ENCODE results near the gene GALR1.
"Not testable (repeated sequence)": the region's sequence is repeated elsewhere in the genome, so short reads cannot be mapped to it uniquely, and the experiment has no call there.

Gene GALR1

DNA sequence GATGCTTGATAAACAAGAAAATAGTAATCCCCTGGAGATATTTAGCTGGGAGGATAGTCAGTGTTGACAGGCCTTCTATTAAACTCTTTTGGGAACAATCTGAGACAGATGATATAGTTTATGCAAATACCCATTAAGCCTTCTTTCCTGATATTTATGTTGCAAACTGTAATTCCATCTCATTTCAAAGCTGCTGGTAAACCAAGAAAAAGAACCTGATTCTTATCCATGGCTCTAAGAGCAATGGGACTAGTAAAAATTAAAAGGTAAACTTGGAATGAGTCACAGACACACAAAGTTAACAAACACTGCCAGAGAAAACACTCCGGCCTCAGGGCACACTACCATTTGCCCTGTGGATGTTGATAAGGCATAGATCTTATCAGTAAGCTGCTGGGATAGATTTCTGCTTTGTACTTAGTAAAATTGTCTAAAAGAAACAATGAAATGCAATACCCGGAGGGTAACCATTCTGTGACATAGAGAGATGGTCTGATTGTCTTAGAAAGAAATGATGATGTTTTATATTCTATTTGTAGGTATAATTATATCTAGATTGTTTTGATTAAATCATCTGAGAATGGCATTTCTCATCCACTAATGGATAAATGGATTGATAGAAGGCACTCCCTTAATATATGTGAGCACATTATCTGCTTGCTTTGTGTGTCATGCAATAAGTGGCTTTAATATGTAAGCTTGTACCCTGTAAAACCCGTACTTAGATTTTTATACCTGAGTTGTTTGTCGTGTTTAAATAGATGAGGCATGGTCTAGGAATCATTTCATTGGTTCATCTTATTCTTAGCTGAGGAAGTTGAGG is 13.2 kb downstream of the GALR1 start:
- no peak overlapping the region for H3K27ac ChIP-seq
- H3K9me3 ChIP-seq (replicated peaks in 1 of 11), result peaks cover 17 to 40% (median 30%) of the 10 kb centered on the region in 11 experiments
- no peaks in the 10 kb centered on the region for H3K36me3 ChIP-seq
- H3K27me3 ChIP-seq, result no peaks in the 10 kb centered on the region
- no peak overlapping the region for H3K4me3 ChIP-seq
- H3K9ac ChIP-seq, result no peak overlapping the region
- peaks cover 0 to 10% (median 0%) of the 10 kb centered on the region in 10 experiments; a peak in 6 of 20 replicates for H3K4me1 ChIP-seq
- H4K20me1 ChIP-seq, result no peaks in the 10 kb centered on the region
- no peak for TF ChIP-seq Cebpa-rat (IDR thresholded peaks at IDR 0.05)
- no peak overlapping the region for H3K4me2 ChIP-seq

DNA sequence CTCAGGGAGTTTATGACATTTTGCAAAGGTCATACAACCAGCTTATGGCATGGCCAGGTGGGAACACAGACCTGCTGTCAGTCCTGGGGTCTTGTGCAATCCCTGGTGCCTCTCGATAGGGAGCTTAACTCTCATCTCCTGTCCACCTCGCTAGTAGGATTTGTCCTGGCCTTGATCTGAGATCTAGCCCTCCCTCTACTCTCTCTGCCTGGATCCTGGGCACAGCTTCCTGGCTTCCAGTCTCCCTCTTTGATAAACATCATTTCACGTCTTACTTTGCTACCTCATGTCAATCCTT is 13.8 kb downstream of the GALR1 start:
- TF ChIP-seq Cebpa-rat (IDR thresholded peaks at IDR 0.05), result no peak
- H4K20me1 ChIP-seq, result no peaks in the 10 kb centered on the region
- H3K27me3 ChIP-seq, result no peaks in the 10 kb centered on the region
- H3K9ac ChIP-seq, result no peak overlapping the region
- H3K27ac ChIP-seq, result no peak overlapping the region
- H3K9me3 ChIP-seq (replicated peaks in 1 of 11), result peaks cover 16 to 38% (median 29%) of the 10 kb centered on the region in 11 experiments
- no peak overlapping the region for H3K4me2 ChIP-seq
- H3K36me3 ChIP-seq, result no peaks in the 10 kb centered on the region
- H3K4me1 ChIP-seq, result peaks cover 0 to 15% (median 0%) of the 10 kb centered on the region in 10 experiments; a peak in 6 of 20 replicates
- no peak overlapping the region for H3K4me3 ChIP-seq

DNA sequence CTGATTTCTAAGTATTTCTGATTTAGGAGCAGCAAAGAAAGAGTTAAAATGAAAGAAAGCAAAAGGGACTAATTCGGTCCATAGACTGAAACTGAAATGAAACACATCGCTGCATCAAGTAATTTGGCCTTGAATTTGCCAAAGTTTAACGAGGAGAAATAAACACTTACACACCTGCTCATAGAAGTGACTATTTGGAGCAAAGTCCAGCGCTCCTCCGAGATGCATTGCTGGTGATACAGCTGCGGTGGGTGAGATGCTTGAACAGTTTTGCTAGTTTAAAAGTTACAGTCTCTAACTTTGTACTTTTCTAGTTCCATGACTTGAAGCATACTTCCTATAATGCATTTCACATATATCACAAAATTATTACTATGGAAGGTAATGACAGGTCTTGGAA is 18.3 kb downstream of the GALR1 start:
- Histone ChIP-seq H3K4me2 (peak overlapping the region in 3 of 11 experiments; percentile 35 to 73 (median 70); a peak in 6 of 22 replicates), H3K9ac (no peak overlapping the region), H3K27ac (no peak overlapping the region), H3K36me3 (no peaks in the 10 kb centered on the region), H3K9me3 (replicated peaks in 1 of 11) (peaks cover 13 to 34% (median 24%) of the 10 kb centered on the region in 11 experiments), H4K20me1 (no peaks in the 10 kb centered on the region), H3K4me3 (no peak overlapping the region), H3K27me3 (no peaks in the 10 kb centered on the region), H3K4me1 (peaks cover 0 to 19% (median 0%) of the 10 kb centered on the region in 10 experiments; a peak in 6 of 20 replicates)
- no peak for TF ChIP-seq Cebpa-rat (IDR thresholded peaks at IDR 0.05)

DNA sequence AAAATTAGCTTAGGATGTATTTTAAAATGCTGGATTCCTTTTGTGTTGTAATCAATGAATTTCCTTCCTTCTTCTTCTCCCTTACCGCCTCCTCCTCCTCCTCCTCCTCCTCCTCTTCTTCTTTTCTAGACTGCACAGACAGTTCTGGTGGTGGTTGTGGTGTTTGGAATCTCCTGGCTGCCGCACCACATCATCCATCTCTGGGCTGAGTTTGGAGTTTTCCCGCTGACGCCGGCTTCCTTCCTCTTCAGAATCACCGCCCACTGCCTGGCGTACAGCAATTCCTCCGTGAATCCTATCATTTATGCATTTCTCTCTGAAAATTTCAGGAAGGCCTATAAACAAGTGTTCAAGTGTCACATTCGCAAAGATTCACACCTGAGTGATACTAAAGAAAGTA is 18.8 kb downstream of the GALR1 start:
- no peaks in the 10 kb centered on the region for H3K27me3 ChIP-seq
- H3K9me3 ChIP-seq (replicated peaks in 1 of 11), result peaks cover 13 to 34% (median 24%) of the 10 kb centered on the region in 11 experiments
- H3K27ac ChIP-seq, result no peak overlapping the region
- peaks cover 0 to 19% (median 0%) of the 10 kb centered on the region in 10 experiments; a peak in 6 of 20 replicates for H3K4me1 ChIP-seq
- no peak overlapping the region for H3K9ac ChIP-seq
- peak overlapping the region in 3 of 11 experiments; percentile 35 to 73 (median 70); a peak in 4 of 22 replicates for H3K4me2 ChIP-seq
- no peaks in the 10 kb centered on the region for H4K20me1 ChIP-seq
- no peak overlapping the region for H3K4me3 ChIP-seq
- H3K36me3 ChIP-seq, result no peaks in the 10 kb centered on the region
- no peak for TF ChIP-seq Cebpa-rat (IDR thresholded peaks at IDR 0.05)

DNA sequence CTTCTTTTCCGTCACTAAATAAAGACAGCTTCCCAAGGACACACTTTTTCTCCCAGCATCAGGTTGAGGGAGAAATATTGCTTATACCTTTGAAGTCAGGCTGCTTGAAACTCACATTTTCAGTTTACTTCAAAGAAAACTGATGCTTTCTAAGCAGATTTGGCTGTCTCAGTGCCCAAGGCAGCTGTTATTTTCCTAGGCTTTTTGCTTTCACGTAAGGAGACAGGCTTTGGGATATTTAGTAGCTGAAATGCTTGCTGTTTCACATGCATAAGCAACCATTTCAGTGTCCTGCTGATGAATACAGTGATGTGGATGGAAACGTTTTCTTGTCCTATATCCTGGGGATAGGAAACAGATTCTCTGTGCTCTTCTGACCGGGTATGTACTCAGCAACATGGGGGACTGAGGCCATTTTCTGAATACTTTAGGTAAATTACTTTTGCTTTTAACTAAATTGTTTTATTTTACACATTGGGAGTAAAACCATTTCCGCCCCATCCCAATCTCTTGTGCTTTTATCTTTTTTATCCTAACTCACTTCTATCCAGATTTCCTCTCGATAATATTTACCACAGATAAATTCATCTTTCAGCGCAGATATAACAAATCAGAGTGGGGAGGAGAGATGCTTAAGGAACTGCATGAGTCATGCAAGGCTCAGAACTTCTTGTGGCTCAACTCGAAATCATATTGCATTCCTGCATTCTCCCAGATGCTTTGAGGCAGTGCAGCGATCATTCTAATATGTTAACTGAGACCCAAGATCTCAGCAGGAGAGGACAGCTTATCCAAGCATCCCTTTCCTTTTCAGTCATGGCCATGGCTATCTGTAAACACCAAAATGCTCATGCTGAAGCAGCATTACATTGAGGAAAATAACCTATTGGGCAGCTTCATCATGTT is 22.2 kb downstream of the GALR1 start:
- H3K4me3 ChIP-seq, result no peak overlapping the region
- H3K9ac ChIP-seq, result no peak overlapping the region
- peaks cover 4 to 10% (median 6%) of the 10 kb centered on the region in 11 experiments for H3K9me3 ChIP-seq (replicated peaks in 1 of 11)
- H3K27me3 ChIP-seq, result no peaks in the 10 kb centered on the region
- no peaks in the 10 kb centered on the region for H3K36me3 ChIP-seq
- peaks cover 0 to 19% (median 0%) of the 10 kb centered on the region in 10 experiments; a peak in 6 of 20 replicates for H3K4me1 ChIP-seq
- H4K20me1 ChIP-seq, result no peaks in the 10 kb centered on the region
- no peak for TF ChIP-seq Cebpa-rat (IDR thresholded peaks at IDR 0.05)
- no peak overlapping the region for H3K4me2 ChIP-seq
- H3K27ac ChIP-seq, result no peak overlapping the region

DNA sequence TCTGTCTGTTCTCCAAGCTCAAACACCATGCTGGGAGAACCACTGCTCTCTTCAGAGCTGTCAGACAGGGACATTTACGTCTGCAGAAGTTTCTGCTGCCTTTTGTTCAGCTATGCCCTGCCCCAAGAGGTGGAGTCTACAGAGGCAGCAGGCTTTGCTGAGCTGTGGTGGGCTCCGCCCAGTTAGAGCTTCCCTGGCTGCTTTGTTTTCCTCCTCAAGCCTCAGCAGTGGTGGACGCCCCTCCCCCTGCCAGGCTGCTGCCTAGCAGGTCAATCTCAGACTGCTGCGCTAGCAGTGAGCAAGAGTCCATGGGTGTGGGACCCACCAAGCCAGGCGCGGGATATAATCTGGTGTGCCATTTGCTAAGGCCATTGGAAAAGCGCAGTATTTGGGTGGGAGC is 41.2 kb downstream of the GALR1 start:
- not testable (repeated sequence) for H3K4me1 ChIP-seq, H4K20me1 ChIP-seq, H3K36me3 ChIP-seq, H3K4me3 ChIP-seq, H3K27me3 ChIP-seq, H3K9ac ChIP-seq, H3K27ac ChIP-seq, H3K4me2 ChIP-seq
- H3K9me3 ChIP-seq (replicated peaks in 1 of 11), result peaks cover 0 to 55% (median 12%) of the 10 kb centered on the region in 11 experiments; a peak in 15 of 22 replicates

DNA sequence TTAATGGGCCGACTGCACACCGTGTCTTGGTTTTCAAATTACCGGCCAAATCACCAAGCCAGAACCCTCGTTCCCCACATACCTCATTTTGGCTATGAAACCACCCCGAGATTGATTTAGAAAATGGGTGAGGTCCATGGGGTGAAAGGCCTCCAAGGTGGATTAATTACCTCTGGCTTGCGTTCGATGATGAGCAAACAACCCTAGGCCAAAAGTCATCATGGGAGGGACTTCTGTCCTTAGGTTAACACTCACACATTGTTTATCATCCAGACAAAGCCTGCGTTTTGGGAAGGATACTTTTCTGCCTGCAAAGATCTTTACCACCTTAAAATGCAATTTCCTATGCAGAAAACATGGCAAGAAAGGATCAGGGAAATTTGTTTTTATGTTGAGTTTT is 48.5 kb downstream of the GALR1 start:
- Histone ChIP-seq H3K4me2 (no peak overlapping the region), H3K27me3 (no peaks in the 10 kb centered on the region), H3K27ac (no peak overlapping the region), H4K20me1 (no peaks in the 10 kb centered on the region), H3K4me3 (no peak overlapping the region), H3K4me1 (peaks cover 0 to 13% (median 9%) of the 10 kb centered on the region in 10 experiments; a peak in 11 of 20 replicates), H3K36me3 (no peaks in the 10 kb centered on the region), H3K9me3 (replicated peaks in 1 of 11) (peaks cover 0 to 15% (median 0%) of the 10 kb centered on the region in 11 experiments; a peak in 7 of 22 replicates), H3K9ac (no peak overlapping the region)
- no peak for TF ChIP-seq Cebpa-rat (IDR thresholded peaks at IDR 0.05)

DNA sequence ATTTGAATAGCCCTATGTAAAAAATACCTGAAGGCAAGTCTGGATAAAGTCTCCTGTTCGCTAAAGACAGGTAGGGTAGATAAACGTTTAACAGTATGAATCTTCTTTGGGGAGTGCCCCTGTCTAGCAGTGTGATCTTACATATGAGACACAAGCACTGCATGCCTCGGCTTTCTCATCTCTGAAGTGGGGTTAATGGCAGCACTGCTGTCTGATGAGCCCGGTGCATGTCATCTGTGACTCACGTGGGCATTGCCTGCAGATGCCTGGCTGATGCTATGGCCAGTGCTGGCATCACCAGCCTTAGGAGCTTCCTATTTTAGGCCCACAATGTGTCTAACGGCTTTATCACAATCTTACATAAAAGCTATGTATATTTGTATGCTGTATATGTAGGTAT is 50.1 kb downstream of the GALR1 start:
- H3K4me3 ChIP-seq, result no peak overlapping the region
- H3K4me1 ChIP-seq, result peaks cover 0 to 13% (median 9%) of the 10 kb centered on the region in 10 experiments; a peak in 11 of 20 replicates
- no peak overlapping the region for H3K27ac ChIP-seq
- H3K4me2 ChIP-seq, result no peak overlapping the region
- no peak overlapping the region for H3K9ac ChIP-seq
- H3K36me3 ChIP-seq, result no peaks in the 10 kb centered on the region
- no peaks in the 10 kb centered on the region for H4K20me1 ChIP-seq
- no peaks in the 10 kb centered on the region for H3K27me3 ChIP-seq
- TF ChIP-seq Cebpa-rat (IDR thresholded peaks at IDR 0.05), result no peak
- H3K9me3 ChIP-seq (replicated peaks in 1 of 11), result peaks cover 0 to 4% (median 0%) of the 10 kb centered on the region in 11 experiments; a peak in 2 of 22 replicates

DNA sequence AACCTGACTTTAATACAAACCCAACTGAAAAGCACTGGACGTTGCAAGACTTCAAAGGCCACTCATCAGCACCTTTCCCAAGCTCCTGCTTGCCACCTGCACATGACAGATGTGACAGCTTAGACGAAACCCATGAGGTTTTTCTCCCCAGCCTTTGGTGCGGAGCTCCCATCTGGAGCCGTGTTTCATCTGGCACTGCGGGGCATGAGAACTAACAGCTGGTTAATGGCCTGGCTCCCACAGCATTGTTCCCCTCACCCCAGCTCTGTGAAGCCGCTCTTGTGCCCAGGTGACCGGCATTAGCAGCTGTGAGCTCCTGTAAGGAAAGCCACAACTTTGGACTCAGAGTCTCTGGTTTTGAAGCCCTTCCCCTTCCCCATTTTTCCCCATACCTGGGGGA is 50.9 kb downstream of the GALR1 start:
- Histone ChIP-seq H3K9me3 (replicated peaks in 1 of 11) (no peaks in the 10 kb centered on the region; a peak in 1 of 22 replicates), H3K4me1 (peaks cover 0 to 13% (median 9%) of the 10 kb centered on the region in 10 experiments; a peak in 11 of 20 replicates), H3K27me3 (no peaks in the 10 kb centered on the region), H3K36me3 (no peaks in the 10 kb centered on the region), H3K9ac (no peak overlapping the region), H3K4me2 (no peak overlapping the region), H3K4me3 (no peak overlapping the region), H4K20me1 (no peaks in the 10 kb centered on the region), H3K27ac (no peak overlapping the region)
- no peak for TF ChIP-seq Cebpa-rat (IDR thresholded peaks at IDR 0.05)
